ENCODE results near the gene GULP1.

DNA sequence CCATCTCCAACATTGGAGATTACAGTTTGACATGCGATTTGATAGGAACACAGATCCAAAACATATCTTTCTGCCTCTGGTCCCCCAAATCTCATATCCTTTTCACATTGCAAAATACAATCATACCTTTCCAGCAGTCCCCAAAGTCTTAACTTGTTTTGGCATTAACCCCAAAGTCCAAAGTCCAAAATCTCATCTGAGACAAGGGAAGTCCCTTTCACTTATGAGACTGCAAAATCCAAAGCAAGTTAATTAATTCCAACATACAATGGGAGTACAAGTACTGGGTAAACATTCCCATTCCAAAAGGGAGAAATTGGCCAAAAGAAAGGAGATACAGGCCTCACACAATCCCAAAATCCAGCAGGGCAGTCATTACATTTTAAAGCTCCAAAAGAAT lies 265.4 kb downstream of the GULP1 start:
- TF ChIP-seq, protein P1, sequence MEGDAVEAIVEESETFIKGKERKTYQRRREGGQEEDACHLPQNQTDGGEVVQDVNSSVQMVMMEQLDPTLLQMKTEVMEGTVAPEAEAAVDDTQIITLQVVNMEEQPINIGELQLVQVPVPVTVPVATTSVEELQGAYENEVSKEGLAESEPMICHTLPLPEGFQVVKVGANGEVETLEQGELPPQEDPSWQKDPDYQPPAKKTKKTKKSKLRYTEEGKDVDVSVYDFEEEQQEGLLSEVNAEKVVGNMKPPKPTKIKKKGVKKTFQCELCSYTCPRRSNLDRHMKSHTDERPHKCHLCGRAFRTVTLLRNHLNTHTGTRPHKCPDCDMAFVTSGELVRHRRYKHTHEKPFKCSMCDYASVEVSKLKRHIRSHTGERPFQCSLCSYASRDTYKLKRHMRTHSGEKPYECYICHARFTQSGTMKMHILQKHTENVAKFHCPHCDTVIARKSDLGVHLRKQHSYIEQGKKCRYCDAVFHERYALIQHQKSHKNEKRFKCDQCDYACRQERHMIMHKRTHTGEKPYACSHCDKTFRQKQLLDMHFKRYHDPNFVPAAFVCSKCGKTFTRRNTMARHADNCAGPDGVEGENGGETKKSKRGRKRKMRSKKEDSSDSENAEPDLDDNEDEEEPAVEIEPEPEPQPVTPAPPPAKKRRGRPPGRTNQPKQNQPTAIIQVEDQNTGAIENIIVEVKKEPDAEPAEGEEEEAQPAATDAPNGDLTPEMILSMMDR (optimal IDR thresholded peaks at IDR 0.05 in 1 of 3, IDR thresholded peaks at IDR 0.05 in 1 of 3, conservative IDR thresholded peaks at IDR 0.05 in 1 of 3; ENCODE audit: extremely low read depth in 1 of 3, insufficient read depth in 2 of 3, low read length in 3 of 3), result no peak
- no peak for TF ChIP-seq EZH2 (IDR thresholded peaks at IDR 0.05; ENCODE audit: low read length)
